ENCODE data around the gene ADPRM.

Gene ADPRM

GRCh38 chr17:10738521-10739258, 41.3 kb downstream of the ADPRM start:
- TF ChIP-seq CTCF (IDR thresholded peaks at IDR 0.05; ENCODE audit: low read depth, low read length), result no peak
- no peak for DNase-seq (ENCODE audit: low read depth in 2 of 2)
- no peak overlapping the region for H3K4me3 ChIP-seq (replicated peaks in 1 of 2; ENCODE audit: low read depth in 2 of 2, low read length in 2 of 2)

DNA sequence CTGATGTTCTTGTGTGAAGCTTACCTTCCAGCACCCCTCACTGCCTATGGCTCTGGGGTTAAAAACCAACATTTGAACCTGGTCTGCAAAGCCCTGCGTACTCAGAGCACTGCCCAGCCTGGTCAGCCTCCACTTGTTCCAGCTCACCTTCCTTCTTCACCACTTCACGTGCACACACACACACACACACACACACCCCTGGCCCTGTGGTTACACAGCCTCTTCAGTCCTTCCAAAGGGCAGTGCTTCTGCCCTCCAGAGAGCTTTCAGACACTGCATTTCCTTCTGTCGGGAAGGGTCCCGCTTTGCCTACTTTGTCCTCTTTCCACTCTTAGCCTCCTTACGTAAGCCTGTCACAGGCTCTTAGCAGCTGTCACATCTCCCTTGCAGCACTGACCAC, 42.0 kb downstream of the ADPRM start:
- DNase-seq (ENCODE audit: low read depth in 2 of 2), result no peak
- H3K4me3 ChIP-seq (replicated peaks in 1 of 2; ENCODE audit: low read depth in 2 of 2, low read length in 2 of 2), result no peak overlapping the region
- TF ChIP-seq CTCF (IDR thresholded peaks at IDR 0.05; ENCODE audit: low read depth, low read length), result no peak

GRCh38 chr17:10741416-10742135, 44.2 kb downstream of the ADPRM start:
- no peak for DNase-seq (ENCODE audit: low read depth in 2 of 2)
- TF ChIP-seq CTCF (IDR thresholded peaks at IDR 0.05; ENCODE audit: low read depth, low read length), result no peak
- H3K4me3 ChIP-seq (replicated peaks in 1 of 2; ENCODE audit: low read depth in 2 of 2, low read length in 2 of 2), result no peak overlapping the region

- no peak overlapping the region for H3K4me3 ChIP-seq (replicated peaks in 1 of 2; ENCODE audit: low read depth in 2 of 2, low read length in 2 of 2)
- DNase-seq (ENCODE audit: low read depth in 2 of 2), result no peak
- no peak for TF ChIP-seq CTCF (IDR thresholded peaks at IDR 0.05; ENCODE audit: low read depth, low read length)
These were observed 45.0 kb downstream of the ADPRM start for GRCh38 chr17:10742431-10742830.

DNA sequence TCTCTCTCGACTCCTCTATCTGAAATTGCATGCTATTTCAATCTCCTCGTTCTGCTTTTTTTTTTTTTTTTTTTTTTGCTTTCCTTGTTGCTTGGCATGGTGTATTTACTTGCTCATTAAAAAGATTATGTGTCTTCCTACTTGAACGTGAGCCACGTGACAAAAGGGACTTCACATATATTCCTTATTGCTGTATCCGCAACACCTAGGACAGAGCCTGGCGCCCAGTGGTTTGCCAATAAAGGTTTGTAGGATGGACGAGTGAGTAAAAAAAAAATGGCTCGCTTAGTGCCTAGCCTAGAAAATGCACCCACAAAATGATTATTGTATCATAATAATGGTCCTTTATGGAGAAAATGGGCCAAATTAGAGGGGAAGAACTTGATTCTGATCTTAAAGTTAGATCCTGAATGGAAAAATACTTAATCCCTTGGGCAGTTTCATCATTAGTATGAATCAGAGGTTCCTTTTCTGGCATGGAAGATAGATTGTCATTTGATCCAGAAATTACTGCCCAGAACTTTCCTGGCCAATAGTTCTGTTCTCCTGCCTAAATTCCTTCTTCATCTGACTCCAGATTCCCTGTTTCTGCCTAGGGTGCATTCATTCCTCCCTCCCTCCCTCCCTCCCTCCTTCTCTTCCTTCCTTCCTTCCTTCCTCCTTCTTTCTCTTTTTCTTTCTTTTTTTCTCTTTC, 46.1 kb downstream of the ADPRM start:
- no peak overlapping the region for H3K4me3 ChIP-seq (replicated peaks in 1 of 2; ENCODE audit: low read depth in 2 of 2, low read length in 2 of 2)
- DNase-seq (ENCODE audit: low read depth in 2 of 2), result peak; percentile 34 to 56
- TF ChIP-seq CTCF (IDR thresholded peaks at IDR 0.05; ENCODE audit: low read depth, low read length), result no peak

DNA sequence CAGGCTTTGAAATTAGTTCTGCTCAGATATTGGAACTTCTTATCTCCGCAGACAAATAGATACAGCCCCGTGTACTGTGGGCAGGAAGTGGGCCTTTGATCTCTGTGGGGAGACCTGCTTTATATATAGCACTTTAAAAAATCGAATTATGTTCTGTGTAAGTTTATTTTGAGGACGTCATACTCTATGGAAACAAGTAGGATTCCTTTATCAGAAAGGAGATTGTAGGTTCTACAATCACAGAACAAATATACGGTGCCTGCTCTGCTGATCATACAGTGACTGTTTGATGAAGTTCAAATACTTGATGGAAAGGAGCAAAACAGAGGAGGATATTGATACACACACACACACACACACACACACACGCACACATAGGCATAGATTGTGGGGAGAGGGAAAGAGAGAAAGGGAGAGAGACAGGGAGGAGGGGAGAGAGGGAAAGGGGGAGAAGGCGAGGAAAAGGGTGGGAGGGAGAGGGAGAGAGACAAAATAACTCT, 47.2 kb downstream of the ADPRM start:
- DNase-seq (ENCODE audit: low read depth in 2 of 2), result no peak
- TF ChIP-seq CTCF (IDR thresholded peaks at IDR 0.05; ENCODE audit: low read depth, low read length), result no peak
- H3K4me3 ChIP-seq (replicated peaks in 1 of 2; ENCODE audit: low read depth in 2 of 2, low read length in 2 of 2), result no peak overlapping the region

Data from cardiac fibroblast (primary cell).